Ishikawa (cell line): ENCODE data around the gene WIPF3.

Source experiments
- EP300 ChIP-seq: IDR thresholded peaks from 2 replicates; pipeline ENCODE4 v1.6.1; 2012; ENCODE audit warnings: borderline replicate concordance
- FOXM1 ChIP-seq: IDR thresholded peaks from 2 replicates; pipeline ENCODE4 v1.6.1; 2012; ENCODE audit warnings: low read depth, borderline replicate concordance
- NFIC ChIP-seq: IDR thresholded peaks from 2 replicates; pipeline ENCODE4 v1.6.1; 2012
- TF ChIP-seq, protein P1 (sequence below): IDR thresholded peaks from 2 replicates; pipeline ENCODE4 v1.6.1; 2012; ENCODE audit warnings: low read depth, mild to moderate bottlenecking

DNA sequence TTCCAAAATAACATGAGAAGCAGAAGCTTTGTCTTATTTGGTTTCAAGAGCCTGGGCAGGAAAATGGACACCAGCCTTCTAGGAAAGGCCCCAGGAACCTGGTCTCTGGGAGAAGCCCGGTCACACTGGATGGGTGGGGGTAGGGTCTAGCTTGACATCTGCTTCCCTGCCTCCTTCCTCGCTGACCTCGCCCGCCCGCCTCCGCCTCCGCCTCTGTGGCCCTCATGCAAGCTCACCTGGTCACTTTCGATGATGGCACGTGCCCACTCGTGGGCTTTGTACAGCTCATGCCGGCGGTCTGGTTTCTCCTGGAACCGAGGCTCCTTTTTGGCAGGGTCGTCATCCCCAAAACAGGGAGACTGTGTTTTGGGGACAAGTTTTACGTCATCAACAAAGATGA lies 119.9 kb downstream of the WIPF3 start:
- TF ChIP-seq, protein P1, sequence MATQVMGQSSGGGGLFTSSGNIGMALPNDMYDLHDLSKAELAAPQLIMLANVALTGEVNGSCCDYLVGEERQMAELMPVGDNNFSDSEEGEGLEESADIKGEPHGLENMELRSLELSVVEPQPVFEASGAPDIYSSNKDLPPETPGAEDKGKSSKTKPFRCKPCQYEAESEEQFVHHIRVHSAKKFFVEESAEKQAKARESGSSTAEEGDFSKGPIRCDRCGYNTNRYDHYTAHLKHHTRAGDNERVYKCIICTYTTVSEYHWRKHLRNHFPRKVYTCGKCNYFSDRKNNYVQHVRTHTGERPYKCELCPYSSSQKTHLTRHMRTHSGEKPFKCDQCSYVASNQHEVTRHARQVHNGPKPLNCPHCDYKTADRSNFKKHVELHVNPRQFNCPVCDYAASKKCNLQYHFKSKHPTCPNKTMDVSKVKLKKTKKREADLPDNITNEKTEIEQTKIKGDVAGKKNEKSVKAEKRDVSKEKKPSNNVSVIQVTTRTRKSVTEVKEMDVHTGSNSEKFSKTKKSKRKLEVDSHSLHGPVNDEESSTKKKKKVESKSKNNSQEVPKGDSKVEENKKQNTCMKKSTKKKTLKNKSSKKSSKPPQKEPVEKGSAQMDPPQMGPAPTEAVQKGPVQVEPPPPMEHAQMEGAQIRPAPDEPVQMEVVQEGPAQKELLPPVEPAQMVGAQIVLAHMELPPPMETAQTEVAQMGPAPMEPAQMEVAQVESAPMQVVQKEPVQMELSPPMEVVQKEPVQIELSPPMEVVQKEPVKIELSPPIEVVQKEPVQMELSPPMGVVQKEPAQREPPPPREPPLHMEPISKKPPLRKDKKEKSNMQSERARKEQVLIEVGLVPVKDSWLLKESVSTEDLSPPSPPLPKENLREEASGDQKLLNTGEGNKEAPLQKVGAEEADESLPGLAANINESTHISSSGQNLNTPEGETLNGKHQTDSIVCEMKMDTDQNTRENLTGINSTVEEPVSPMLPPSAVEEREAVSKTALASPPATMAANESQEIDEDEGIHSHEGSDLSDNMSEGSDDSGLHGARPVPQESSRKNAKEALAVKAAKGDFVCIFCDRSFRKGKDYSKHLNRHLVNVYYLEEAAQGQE: no peak
- no peak for TF ChIP-seq FOXM1
- TF ChIP-seq NFIC: no peak
- no peak for TF ChIP-seq EP300
